Stomach (tissue), 9 donors: ENCODE results near the gene ZNF326. TPM values are rescaled to one million over a fixed set of nuclear protein-coding genes. Genes with fewer than 3 reads are reported as not detected.
"Not testable (repeated sequence)": the region's sequence is repeated elsewhere in the genome, so short reads cannot be mapped to it uniquely, and the experiment has no call there.

ENCODE experiments used
- DNase-seq, 2 donors: peaks; one replicate each; pipeline versions ENCODE4 v3.0.0 to v3.0.0-alpha.2; 2013 to 2019
- H3K27ac ChIP-seq, 5 donors: fragments of 200-600 bp in 4 of 5; sonication (generic) in 4 of 5; one replicate each; pipeline ENCODE4 v1.5.1; 2013 to 2019; ENCODE audit warnings: mild to moderate bottlenecking in 1 of 5, moderate library complexity in 1 of 5
- H3K27me3 ChIP-seq, 3 donors: fragments of 200-600 bp; sonication (generic); one replicate each; pipeline ENCODE4 v1.5.1; 2017 to 2019; ENCODE audit warnings: mixed run types in 1 of 3
- H3K36me3 ChIP-seq, 4 donors: fragments of 200-600 bp; sonication (generic); 1 replicate in 3 of 4; 2 replicates in 1 of 4; pipeline ENCODE4 v1.5.1; 2016 to 2019
- H3K4me1 ChIP-seq, 4 donors: fragments of 200-600 bp; sonication (generic); one replicate each; pipeline ENCODE4 v1.5.1; 2016 to 2019
- H3K4me3 ChIP-seq, 4 donors: fragments of 200-600 bp; sonication (generic) in 3 of 4; one replicate each; pipeline ENCODE4 v1.5.1; 2016 to 2019; ENCODE audit warnings: mild to moderate bottlenecking in 1 of 4
- H3K9me3 ChIP-seq, 4 donors: fragments of 200-600 bp; sonication (generic); one replicate each; pipeline ENCODE4 v1.5.1; 2016 to 2019
- CTCF ChIP-seq, 7 experiments: fragments of 450-650 bp in 4 of 7; fragments of 200-600 bp in 3 of 7; sonication (generic) in 3 of 7; IDR thresholded peaks; one replicate each; pipeline ENCODE4 v1.5.1; 2016 to 2019; ENCODE audit warnings: antibody characterized with exemption in 7 of 7, control low read depth in 2 of 7, mild to moderate bottlenecking in 1 of 7
- EP300 ChIP-seq: sonication (generic); formaldehyde crosslinking; IDR thresholded peaks from one replicate; pipeline ENCODE4 v1.6.1; 2017; ENCODE audit warnings: antibody characterized with exemption
- POLR2A ChIP-seq, 4 donors: fragments of 450-650 bp; IDR thresholded peaks; one replicate each; pipeline ENCODE4 v1.6.1; 2016; ENCODE audit warnings: antibody characterized with exemption in 4 of 4, control low read depth in 2 of 4, mild to moderate bottlenecking in 1 of 4, moderate library complexity in 1 of 4
- POLR2AphosphoS5 ChIP-seq, 3 donors: sonication (generic); formaldehyde crosslinking; IDR thresholded peaks; one replicate each; pipeline ENCODE4 v1.6.1; 2016; ENCODE audit warnings: antibody characterized with exemption in 3 of 3
- WGBS, 5 donors: extraction: QIAGEN DNeasy Blood & Tissue Kit in 3 of 5; methylation state at CpG; one replicate each; pipeline versions ENCODE4 v1.1.5 to v1.1.7; 2013 to 2018; 5-methylcytosine and 5-hydroxymethylcytosine counted together
- intact Hi-C: fragments of 100-400 bp; cut with DNase I; formaldehyde crosslinking; loops from one replicate; pipeline ENCODE4 v1.15.1; 2023; ENCODE audit warnings: low total_unique reads
- polyA plus RNA-seq, 3 donors: library from polyadenylated mRNA; stranded (reverse); fragments of 200-250 nt; gene quantifications; one replicate each; pipeline ENCODE4 v1.2.3, GENCODE V29; 2013
- total RNA-seq, 5 donors: library from RNA; depleted of rRNA; stranded (reverse); fragments of >200 nt; gene quantifications; one replicate each; pipeline versions ENCODE4 v1.1.0 to v1.2.3, GENCODE V29; 2014 to 2016
- donor health status: healthy with polysubstance abuse.
- donor health status: Bipolar disorder and iron deficiency.
- donor health status: healthy.

The ZNF326 gene
- total and polyA plus RNA-seq, 8 donors, result 5.3 to 44.2 (median 19.0) TPM

- DNase-seq, result peak in 1 of 2 donors; percentile 35
- intact Hi-C loops, result no loop called here
- H3K36me3 ChIP-seq, result peaks cover 0 to 8% (median 0%) of the 10 kb centered on the region in 4 donors
- H3K4me3 ChIP-seq, result peak overlapping the region; percentile 66 to 90 (median 69)
- WGBS, 5 donors, result 30 to 39% (median 36%) methylated on average over 9 of the region's 9 CpGs
- no peaks in the 10 kb centered on the region for H3K27me3 ChIP-seq
- peak overlapping the region in 2 of 5 donors; percentile 96 to 98 for H3K27ac ChIP-seq
- no peaks in the 10 kb centered on the region for H3K9me3 ChIP-seq
- TF ChIP-seq POLR2A (IDR thresholded peaks at IDR 0.05) (no peak), EP300 (no peak), POLR2AphosphoS5 (IDR thresholded peaks at IDR 0.05) (no peak), CTCF (IDR thresholded peaks at IDR 0.05) (no peak)
- H3K4me1 ChIP-seq, result peaks cover 12 to 62% (median 41%) of the 10 kb centered on the region in 4 donors
Observed at GRCh38 chr1:89996450-89997110, 1.7 kb downstream of the ZNF326 start.

GRCh38 chr1:89997152-89997551 lies 2.2 kb downstream of the ZNF326 start:
- H3K4me1 ChIP-seq, result peaks cover 12 to 64% (median 41%) of the 10 kb centered on the region in 4 donors
- H3K27me3 ChIP-seq, H3K9me3 ChIP-seq, intact Hi-C loops, H3K36me3 ChIP-seq, DNase-seq, H3K27ac ChIP-seq: not testable (repeated sequence)
- H3K4me3 ChIP-seq, result peak overlapping the region; percentile 66 to 90 (median 69)
- WGBS, 5 donors, result 87 to 94% (median 91%) methylated on average over 4 of the region's 4 CpGs

GRCh38 chr1:89998306-89998705 lies 3.4 kb downstream of the ZNF326 start:
- intact Hi-C loops, result no loop called here
- no peaks in the 10 kb centered on the region for H3K27me3 ChIP-seq
- no peak overlapping the region for H3K4me3 ChIP-seq
- no peak for DNase-seq
- peaks cover 0 to 8% (median 0%) of the 10 kb centered on the region in 4 donors for H3K36me3 ChIP-seq
- H3K27ac ChIP-seq, result no peak overlapping the region
- no peaks in the 10 kb centered on the region for H3K9me3 ChIP-seq
- TF ChIP-seq EP300 (no peak), POLR2AphosphoS5 (IDR thresholded peaks at IDR 0.05) (no peak), CTCF (IDR thresholded peaks at IDR 0.05) (no peak), POLR2A (IDR thresholded peaks at IDR 0.05) (no peak)
- H3K4me1 ChIP-seq, result peaks cover 12 to 73% (median 43%) of the 10 kb centered on the region in 4 donors

- no peak overlapping the region for H3K27ac ChIP-seq
- intact Hi-C loops, result no loop called here
- DNase-seq, result no peak
- TF ChIP-seq POLR2AphosphoS5 (IDR thresholded peaks at IDR 0.05) (no peak), CTCF (IDR thresholded peaks at IDR 0.05) (no peak), EP300 (no peak), POLR2A (IDR thresholded peaks at IDR 0.05) (no peak)
- peaks cover 0 to 8% (median 0%) of the 10 kb centered on the region in 4 donors for H3K36me3 ChIP-seq
- H3K9me3 ChIP-seq, result no peaks in the 10 kb centered on the region
- peaks cover 12 to 81% (median 46%) of the 10 kb centered on the region in 4 donors for H3K4me1 ChIP-seq
- no peak overlapping the region for H3K4me3 ChIP-seq
- no peaks in the 10 kb centered on the region for H3K27me3 ChIP-seq
Observed at GRCh38 chr1:89999208-89999607, 4.3 kb downstream of the ZNF326 start.

GRCh38 chr1:89999628-90000027 lies 4.7 kb downstream of the ZNF326 start:
- no peak for TF ChIP-seq POLR2AphosphoS5 (IDR thresholded peaks at IDR 0.05)
- TF ChIP-seq EP300, result no peak
- TF ChIP-seq POLR2A (IDR thresholded peaks at IDR 0.05), result no peak
- no peak for TF ChIP-seq CTCF (IDR thresholded peaks at IDR 0.05)
- 44 to 73% (median 59%) methylated on average over 3 of the region's 3 CpGs for WGBS, 5 donors
- Histone ChIP-seq H3K4me1 (peaks cover 12 to 79% (median 44%) of the 10 kb centered on the region in 4 donors), H3K9me3 (no peaks in the 10 kb centered on the region), H3K4me3 (no peak overlapping the region), H3K27me3 (no peaks in the 10 kb centered on the region), H3K36me3 (peaks cover 0 to 8% (median 0%) of the 10 kb centered on the region in 4 donors), H3K27ac (no peak overlapping the region)
- no peak for DNase-seq
- intact Hi-C loops, result no loop called here
